Large intestine (tissue), 3 donors: ENCODE data around the gene ABCA6. TPM values are rescaled to one million over a fixed set of nuclear protein-coding genes. Genes with fewer than 3 reads are reported as not detected.
"Not testable (repeated sequence)": the region's sequence is repeated elsewhere in the genome, so short reads cannot be mapped to it uniquely, and the experiment has no call there.

Source experiments
- DNase-seq, 2 donors: peaks; one replicate each; pipeline versions ENCODE4 v3.0.0 to v3.0.0-alpha.2; 2013
- H3K27ac ChIP-seq: one replicate; pipeline ENCODE4 v1.5.1; 2013; ENCODE audit warnings: low read length
- H3K27me3 ChIP-seq: 2 replicates; pipeline ENCODE4 v1.6.1; 2013; ENCODE audit warnings: low read length; ENCODE audit not compliant: control insufficient read depth, insufficient read depth
- H3K36me3 ChIP-seq: 2 replicates; pipeline ENCODE4 v1.6.1; 2013; ENCODE audit warnings: low read length; ENCODE audit not compliant: control insufficient read depth, insufficient read depth
- H3K4me1 ChIP-seq: one replicate; pipeline ENCODE4 v1.6.1; 2013; ENCODE audit warnings: low read length; ENCODE audit not compliant: control insufficient read depth, insufficient read depth
- H3K4me3 ChIP-seq: one replicate; pipeline ENCODE4 v1.5.1; 2013; ENCODE audit warnings: low read length
- H3K9me3 ChIP-seq: one replicate; pipeline ENCODE4 v1.6.1; 2013; ENCODE audit warnings: mild to moderate bottlenecking, low read depth, low read length, moderate library complexity; ENCODE audit not compliant: control insufficient read depth
- WGBS: methylation state at CpG from one replicate; pipeline ENCODE4 v1.1.5; 2013; ENCODE audit warnings: low lambda C conversion rate; ENCODE audit not compliant: insufficient coverage; 5-methylcytosine and 5-hydroxymethylcytosine counted together
- polyA plus RNA-seq: library from polyadenylated mRNA; unstranded; fragments of 120-200 nt; gene quantifications from one replicate; pipeline ENCODE4 v1.2.1, GENCODE V29; 2013

Gene ABCA6
- polyA plus RNA-seq, 1 donor: 1.6 TPM

GRCh38 chr17:69173118-69173517, 31.4 kb upstream of the ABCA6 start:
- DNase-seq: no peak
- 100% methylated on average over 1 of the region's 2 CpGs for WGBS
- H3K27me3 ChIP-seq: no peaks in the 10 kb centered on the region
- no peaks in the 10 kb centered on the region for H3K9me3 ChIP-seq
- H3K36me3 ChIP-seq: no peaks in the 10 kb centered on the region
- H3K4me3 ChIP-seq: no peak overlapping the region
- no peak overlapping the region for H3K27ac ChIP-seq
- no peaks in the 10 kb centered on the region for H3K4me1 ChIP-seq

- no peak overlapping the region for H3K4me3 ChIP-seq
- no peaks in the 10 kb centered on the region for H3K36me3 ChIP-seq
- no peaks in the 10 kb centered on the region for H3K4me1 ChIP-seq
- no peak overlapping the region for H3K27ac ChIP-seq
- no peaks in the 10 kb centered on the region for H3K9me3 ChIP-seq
- no peak for DNase-seq
- no peaks in the 10 kb centered on the region for H3K27me3 ChIP-seq
These were observed 28.7 kb upstream of the ABCA6 start for GRCh38 chr17:69170377-69170776.

GRCh38 chr17:69168642-69169041, 26.9 kb upstream of the ABCA6 start:
- H3K4me3 ChIP-seq, H3K36me3 ChIP-seq, H3K27me3 ChIP-seq, H3K9me3 ChIP-seq, DNase-seq, H3K27ac ChIP-seq, H3K4me1 ChIP-seq: not testable (repeated sequence)

GRCh38 chr17:69166957-69167356, 25.3 kb upstream of the ABCA6 start:
- H3K27ac ChIP-seq: no peak overlapping the region
- H3K36me3 ChIP-seq: no peaks in the 10 kb centered on the region
- DNase-seq: no peak
- WGBS: no CpG with 5 or more reads among the region's 2 CpGs
- H3K27me3 ChIP-seq: no peaks in the 10 kb centered on the region
- H3K4me1 ChIP-seq: no peaks in the 10 kb centered on the region
- no peak overlapping the region for H3K4me3 ChIP-seq
- no peaks in the 10 kb centered on the region for H3K9me3 ChIP-seq

GRCh38 chr17:69164206-69164605, 22.5 kb upstream of the ABCA6 start:
- Histone ChIP-seq H3K4me1 (no peaks in the 10 kb centered on the region), H3K36me3 (no peaks in the 10 kb centered on the region), H3K27me3 (no peaks in the 10 kb centered on the region), H3K4me3 (no peak overlapping the region), H3K9me3 (no peaks in the 10 kb centered on the region), H3K27ac (no peak overlapping the region)
- DNase-seq: no peak

- no peaks in the 10 kb centered on the region for H3K36me3 ChIP-seq
- no peak overlapping the region for H3K4me3 ChIP-seq
- H3K9me3 ChIP-seq: no peaks in the 10 kb centered on the region
- H3K27me3 ChIP-seq: no peaks in the 10 kb centered on the region
- H3K4me1 ChIP-seq: no peaks in the 10 kb centered on the region
- no peak overlapping the region for H3K27ac ChIP-seq
- DNase-seq: no peak
These were observed 17.7 kb upstream of the ABCA6 start for GRCh38 chr17:69159418-69159817.

GRCh38 chr17:69154267-69154666, 12.6 kb upstream of the ABCA6 start:
- WGBS: no CpG with 5 or more reads among the region's 2 CpGs
- Histone ChIP-seq H3K27ac (no peak overlapping the region), H3K4me3 (no peak overlapping the region)

GRCh38 chr17:69150333-69150732, 8.6 kb upstream of the ABCA6 start:
- DNase-seq: no peak
- H3K27ac ChIP-seq: no peak overlapping the region
- H3K4me1 ChIP-seq: no peaks in the 10 kb centered on the region
- no peak overlapping the region for H3K4me3 ChIP-seq
- peaks cover 2% of the 10 kb centered on the region for H3K36me3 ChIP-seq
- no peaks in the 10 kb centered on the region for H3K27me3 ChIP-seq
- WGBS: 30% methylated on average over 1 of the region's 1 CpG
- H3K9me3 ChIP-seq: no peaks in the 10 kb centered on the region

More at GRCh38 chr17:69154267-69154666, 12.6 kb upstream of the ABCA6 start:
- no peak for DNase-seq
- no peaks in the 10 kb centered on the region for H3K27me3 ChIP-seq
- no peaks in the 10 kb centered on the region for H3K4me1 ChIP-seq
- H3K36me3 ChIP-seq: peaks cover 2% of the 10 kb centered on the region
- H3K9me3 ChIP-seq: no peaks in the 10 kb centered on the region

GRCh38 chr17:69147460-69147859, 5.8 kb upstream of the ABCA6 start:
- no CpG with 5 or more reads among the region's 2 CpGs for WGBS
- H3K27me3 ChIP-seq: no peaks in the 10 kb centered on the region

GRCh38 chr17:69144331-69145255, 2.9 kb upstream of the ABCA6 start:
- Histone ChIP-seq H3K27ac (no peak overlapping the region), H3K27me3 (no peaks in the 10 kb centered on the region), H3K4me1 (no peaks in the 10 kb centered on the region), H3K36me3 (no peaks in the 10 kb centered on the region), H3K9me3 (no peaks in the 10 kb centered on the region), H3K4me3 (no peak overlapping the region)
- WGBS: 100% methylated on average over 1 of the region's 2 CpGs
- DNase-seq: no peak

More at GRCh38 chr17:69147460-69147859, 5.8 kb upstream of the ABCA6 start:
- no peaks in the 10 kb centered on the region for H3K9me3 ChIP-seq
- DNase-seq: no peak
- no peaks in the 10 kb centered on the region for H3K36me3 ChIP-seq
- no peak overlapping the region for H3K4me3 ChIP-seq
- no peak overlapping the region for H3K27ac ChIP-seq
- H3K4me1 ChIP-seq: no peaks in the 10 kb centered on the region

- WGBS: no CpG with 5 or more reads among the region's 3 CpGs
- H3K27me3 ChIP-seq: no peaks in the 10 kb centered on the region
- H3K9me3 ChIP-seq: no peaks in the 10 kb centered on the region
- no peaks in the 10 kb centered on the region for H3K36me3 ChIP-seq
- H3K4me3 ChIP-seq: no peak overlapping the region
- no peak overlapping the region for H3K27ac ChIP-seq
- H3K4me1 ChIP-seq: no peaks in the 10 kb centered on the region
- DNase-seq: no peak
These were observed 2.1 kb upstream of the ABCA6 start for GRCh38 chr17:69143683-69144231.
